ENCODE measurements around the gene EZR.

DNA sequence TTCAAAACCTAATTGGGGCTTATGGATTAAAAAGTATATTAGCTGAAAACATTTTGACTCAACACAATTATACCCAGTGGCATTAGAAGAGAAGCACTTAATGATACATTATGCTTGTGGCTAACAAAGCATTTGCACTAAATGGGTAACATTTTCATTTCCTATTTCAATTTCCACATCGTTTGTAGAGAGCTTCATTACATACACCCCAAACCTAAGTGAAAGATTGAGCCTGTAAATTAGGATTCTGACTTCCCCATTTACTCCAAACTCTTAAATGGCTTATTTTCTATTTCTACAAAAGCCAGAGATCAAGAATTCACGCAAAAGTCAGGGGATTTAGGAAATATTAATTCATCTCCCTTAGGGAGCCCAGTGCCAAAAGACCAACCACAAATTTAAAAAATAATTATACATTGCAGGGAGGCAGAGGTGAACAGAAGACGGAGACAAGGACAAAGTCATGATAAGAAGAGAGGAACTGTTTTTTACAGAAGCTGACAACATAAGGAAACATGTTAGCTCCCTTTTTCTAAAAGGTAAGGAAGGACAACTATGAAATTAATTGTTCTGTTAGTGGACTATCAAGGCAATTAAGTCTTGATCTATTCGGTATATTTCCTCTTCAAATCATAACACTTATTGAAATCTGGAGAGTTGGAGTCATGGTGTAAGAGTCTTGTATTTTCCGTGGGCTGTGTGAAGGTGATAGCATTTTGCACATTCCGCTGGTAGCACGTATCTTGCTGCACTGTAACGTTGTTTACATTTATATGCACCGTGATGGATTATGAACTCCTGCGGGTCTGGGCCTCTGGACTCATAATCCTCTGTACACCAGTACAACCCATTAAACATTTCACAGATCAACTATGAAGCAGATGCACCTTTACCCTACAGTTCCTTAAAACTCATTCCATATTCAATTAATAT is 24.8 kb upstream of the EZR start:
- TF ChIP-seq, protein P1, sequence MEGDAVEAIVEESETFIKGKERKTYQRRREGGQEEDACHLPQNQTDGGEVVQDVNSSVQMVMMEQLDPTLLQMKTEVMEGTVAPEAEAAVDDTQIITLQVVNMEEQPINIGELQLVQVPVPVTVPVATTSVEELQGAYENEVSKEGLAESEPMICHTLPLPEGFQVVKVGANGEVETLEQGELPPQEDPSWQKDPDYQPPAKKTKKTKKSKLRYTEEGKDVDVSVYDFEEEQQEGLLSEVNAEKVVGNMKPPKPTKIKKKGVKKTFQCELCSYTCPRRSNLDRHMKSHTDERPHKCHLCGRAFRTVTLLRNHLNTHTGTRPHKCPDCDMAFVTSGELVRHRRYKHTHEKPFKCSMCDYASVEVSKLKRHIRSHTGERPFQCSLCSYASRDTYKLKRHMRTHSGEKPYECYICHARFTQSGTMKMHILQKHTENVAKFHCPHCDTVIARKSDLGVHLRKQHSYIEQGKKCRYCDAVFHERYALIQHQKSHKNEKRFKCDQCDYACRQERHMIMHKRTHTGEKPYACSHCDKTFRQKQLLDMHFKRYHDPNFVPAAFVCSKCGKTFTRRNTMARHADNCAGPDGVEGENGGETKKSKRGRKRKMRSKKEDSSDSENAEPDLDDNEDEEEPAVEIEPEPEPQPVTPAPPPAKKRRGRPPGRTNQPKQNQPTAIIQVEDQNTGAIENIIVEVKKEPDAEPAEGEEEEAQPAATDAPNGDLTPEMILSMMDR (IDR thresholded peaks at IDR 0.05): no peak
- TF ChIP-seq POLR2A (IDR thresholded peaks at IDR 0.05): no peak

Data from Peyer's patch (tissue), 4 donors.